Posterior vena cava (tissue), 2 donors: ENCODE data around the gene TP73. TPM values are rescaled to one million over a fixed set of nuclear protein-coding genes. Genes with fewer than 3 reads are reported as not detected.
A peak's percentile ranks its signal among the peaks of the same experiment; 100 is the strongest.

Experiments
- DNase-seq: peaks from one replicate; pipeline ENCODE4 v3.0.0-alpha.2; 2020; ENCODE audit warnings: low spot score
- intact Hi-C, 2 donors: fragments of 100-400 bp; cut with DNase I; formaldehyde crosslinking; loops; one replicate each; pipeline versions ENCODE4 v1.14.1 to v1.14.2; 2022 to 2023
- total RNA-seq, 2 donors: library from RNA; stranded (reverse); fragmentation: NEBNext Ultra II Directional; extraction: Animal tissue kit (Norgen Biotek cat#: 25700); gene quantifications; one replicate each; pipeline ENCODE4 v1.2.1, GENCODE V29; 2021
- donor health status: DM: yes; HTN: yes; CAD: no.
- donor health status: DM: yes; HTN: yes; CAD: no.

The TP73 gene
- total RNA-seq, 2 donors from 2014 or later, result not detected

DNA sequence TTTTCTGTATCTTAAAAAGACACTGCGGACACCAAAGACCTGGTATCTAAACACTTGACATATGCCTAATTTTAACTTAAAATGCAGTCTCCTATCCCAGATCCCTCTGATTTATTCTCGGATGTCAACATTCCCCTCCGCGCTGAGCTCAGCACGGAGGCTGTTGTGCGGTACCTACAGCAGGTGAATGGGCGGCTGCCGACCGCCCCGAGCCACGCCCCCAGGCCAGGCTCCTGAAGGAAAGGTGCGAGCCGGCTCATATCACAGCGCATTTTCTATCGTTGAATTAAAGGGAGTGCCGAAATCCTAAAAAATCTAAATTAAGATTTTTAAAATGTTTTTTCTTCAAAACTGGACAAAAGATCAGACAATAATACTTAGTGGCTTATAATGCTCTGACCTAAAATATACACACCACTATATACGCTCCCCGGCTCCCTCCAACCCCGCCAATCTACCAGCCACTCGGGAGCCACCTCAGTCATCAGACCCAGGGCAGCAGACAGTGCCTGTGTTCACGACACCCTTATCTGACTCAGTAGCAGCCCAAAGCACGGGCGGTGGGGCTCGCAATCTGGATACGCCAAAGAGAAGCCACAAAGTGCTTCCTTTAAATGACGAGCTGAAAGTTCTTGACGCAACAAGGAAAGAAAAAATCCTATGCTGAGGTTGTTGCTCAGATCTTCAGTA lies 6.5 kb upstream of the TP73 start:
- intact Hi-C loops, result no loop called here

DNA sequence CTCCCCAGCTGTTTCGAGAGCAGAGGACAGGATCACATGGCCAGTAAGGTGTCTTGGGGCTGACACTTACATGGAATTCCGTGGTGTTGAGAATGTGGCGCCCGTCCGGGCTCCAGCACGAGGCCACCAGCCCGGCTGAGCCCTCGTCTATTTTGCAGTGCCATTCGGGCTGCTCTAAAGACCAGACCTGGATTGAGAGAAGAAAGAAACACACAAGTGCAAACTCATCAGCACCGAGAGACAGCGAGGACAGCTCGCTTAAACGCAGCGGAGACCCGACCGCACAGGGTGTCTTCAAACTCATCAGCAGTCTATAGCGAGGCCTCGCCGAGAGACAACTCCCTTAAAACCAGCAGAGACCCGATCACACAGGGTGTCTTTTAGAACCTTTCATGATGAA lies 5.7 kb upstream of the TP73 start:
- DNase-seq, result peak; percentile 53
- intact Hi-C loops, result no loop called here

More for the DNA sequence above, 6.5 kb upstream of the TP73 start:
- DNase-seq, result peak; percentile 69

DNA sequence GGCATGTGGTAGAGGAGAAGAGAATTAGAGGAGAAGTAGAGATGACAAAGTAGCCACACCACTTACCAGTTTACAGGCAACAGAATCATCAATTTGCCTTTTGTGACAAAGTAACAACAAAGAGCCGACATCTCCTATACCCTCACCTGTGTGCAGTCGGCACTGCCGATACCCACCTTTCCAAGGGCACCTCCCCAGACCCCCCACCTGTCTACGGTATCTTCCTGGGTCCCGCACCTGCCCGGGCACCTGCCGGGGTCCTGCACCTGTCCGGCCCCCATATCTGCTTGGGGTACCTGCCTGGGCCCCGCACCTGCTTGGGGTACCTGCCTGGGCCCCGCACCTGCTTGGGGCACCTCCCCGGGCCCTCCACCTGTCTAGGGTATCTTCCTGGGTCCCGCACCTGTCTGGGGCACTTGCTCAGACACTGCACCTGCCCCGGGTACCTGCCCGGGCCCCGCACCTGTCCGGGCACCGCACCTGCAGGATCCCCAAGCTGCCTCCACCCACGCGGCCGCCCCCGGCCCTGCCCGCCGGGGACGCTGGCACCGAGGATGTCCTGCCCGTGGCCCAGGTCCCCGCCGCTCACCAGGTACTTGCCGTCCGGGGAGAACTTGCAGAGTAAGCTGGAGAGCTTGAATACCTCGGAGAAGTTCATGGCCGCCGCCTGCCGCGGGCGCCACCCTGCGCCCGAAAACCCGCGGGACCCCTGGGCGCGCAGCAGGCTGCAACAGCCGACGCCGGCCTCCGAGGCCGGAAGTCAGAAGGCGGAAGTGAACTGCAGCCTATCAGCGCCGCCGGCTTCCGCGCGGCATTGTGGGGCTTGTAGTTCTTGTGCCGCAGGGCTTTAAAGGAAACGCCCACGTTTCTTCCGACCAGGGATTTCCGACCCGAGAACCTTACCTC lies 2.7 kb upstream of the TP73 start, which contains the start of gene WRAP73:
WRAP73 (minus strand) TSS at position 762 of the 906 bp plus-strand sequence; CDS start at position 658, 104 bp downstream.
- DNase-seq, result peak; percentile 97
- intact Hi-C loops, result no loop called here

DNA sequence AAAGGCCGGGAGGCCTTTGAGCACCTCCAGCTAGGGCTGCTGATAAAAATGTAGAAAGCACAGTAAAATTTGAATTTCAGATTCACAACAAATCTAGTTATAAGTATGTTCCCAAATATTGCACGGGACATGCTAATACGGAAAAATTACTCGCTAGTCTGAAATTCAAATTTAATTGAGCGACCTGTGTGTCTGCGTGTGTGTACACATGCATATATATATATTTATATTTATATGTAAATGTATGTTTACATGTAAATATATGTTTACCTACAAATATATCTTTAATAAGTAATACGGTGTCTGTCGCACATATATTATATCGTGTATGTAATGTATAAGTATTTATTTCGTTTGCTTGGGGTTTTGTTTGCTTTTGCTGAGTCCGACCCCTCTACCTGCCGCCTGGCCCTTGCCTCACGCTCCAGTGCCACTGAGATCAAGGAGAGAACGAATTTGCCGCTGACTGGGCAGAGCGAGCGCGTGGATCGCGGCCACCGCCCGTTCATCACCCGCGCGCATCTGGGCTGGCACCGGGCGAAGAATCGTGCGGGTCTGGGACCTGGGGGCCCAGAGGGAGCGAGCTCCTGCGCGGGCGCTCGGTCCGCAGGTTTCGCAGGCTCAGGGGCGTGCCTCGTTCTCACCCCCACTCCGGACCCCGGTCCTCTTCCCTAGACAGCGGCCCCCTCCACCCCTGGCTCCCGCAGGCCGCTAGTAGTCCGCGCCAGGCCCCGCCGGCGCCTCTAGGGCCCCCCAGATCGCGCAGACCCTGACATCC lies 1.9 kb upstream of the TP73 start:
- no peak for DNase-seq
- intact Hi-C loops, result no loop called here

DNA sequence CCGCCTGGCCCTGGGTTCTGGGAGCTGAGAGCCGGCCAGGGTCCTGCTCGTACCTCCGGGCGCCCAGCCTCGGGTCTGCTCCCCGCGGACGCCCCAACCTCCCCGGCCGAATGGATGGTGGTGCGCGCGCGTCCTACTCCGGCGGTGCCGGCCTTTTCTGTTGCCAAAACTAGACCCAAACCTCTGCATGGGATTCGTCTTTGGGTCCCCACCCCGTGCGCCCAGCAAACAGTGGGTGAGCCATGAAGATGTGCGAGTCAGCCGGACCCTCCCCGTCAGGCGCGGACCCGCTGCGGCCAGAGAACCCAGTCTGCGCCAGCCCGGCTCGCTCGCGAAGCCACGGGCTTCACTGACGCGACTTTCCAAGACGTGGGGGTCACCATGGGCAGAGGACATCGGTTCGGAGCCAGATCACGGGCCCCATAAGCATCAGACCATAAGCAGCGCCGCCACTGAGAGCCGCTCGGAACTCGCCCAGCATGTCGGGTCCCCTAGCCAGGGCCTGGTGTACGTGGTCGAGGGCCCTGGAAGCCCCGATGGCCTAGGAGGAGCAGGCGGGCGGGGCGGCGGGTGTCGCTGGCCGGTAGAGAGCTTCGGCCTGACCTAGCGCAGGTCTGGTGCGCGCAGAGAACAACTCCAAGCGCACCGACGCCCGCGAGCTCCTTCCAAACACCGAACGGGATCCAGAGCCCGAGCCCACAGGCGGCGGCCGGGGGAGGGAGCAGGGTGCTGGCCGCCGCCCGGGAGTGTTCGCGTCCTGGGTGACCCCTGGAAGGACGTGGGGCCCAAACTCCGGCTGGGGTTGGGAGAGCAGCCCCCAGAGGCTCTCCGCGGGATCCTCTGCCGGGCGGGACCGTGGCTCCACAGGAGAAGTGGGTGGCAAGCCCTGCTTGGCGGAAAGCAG lies 1.0 kb upstream of the TP73 start:
- DNase-seq, result no peak
- intact Hi-C loops, result no loop called here

DNA sequence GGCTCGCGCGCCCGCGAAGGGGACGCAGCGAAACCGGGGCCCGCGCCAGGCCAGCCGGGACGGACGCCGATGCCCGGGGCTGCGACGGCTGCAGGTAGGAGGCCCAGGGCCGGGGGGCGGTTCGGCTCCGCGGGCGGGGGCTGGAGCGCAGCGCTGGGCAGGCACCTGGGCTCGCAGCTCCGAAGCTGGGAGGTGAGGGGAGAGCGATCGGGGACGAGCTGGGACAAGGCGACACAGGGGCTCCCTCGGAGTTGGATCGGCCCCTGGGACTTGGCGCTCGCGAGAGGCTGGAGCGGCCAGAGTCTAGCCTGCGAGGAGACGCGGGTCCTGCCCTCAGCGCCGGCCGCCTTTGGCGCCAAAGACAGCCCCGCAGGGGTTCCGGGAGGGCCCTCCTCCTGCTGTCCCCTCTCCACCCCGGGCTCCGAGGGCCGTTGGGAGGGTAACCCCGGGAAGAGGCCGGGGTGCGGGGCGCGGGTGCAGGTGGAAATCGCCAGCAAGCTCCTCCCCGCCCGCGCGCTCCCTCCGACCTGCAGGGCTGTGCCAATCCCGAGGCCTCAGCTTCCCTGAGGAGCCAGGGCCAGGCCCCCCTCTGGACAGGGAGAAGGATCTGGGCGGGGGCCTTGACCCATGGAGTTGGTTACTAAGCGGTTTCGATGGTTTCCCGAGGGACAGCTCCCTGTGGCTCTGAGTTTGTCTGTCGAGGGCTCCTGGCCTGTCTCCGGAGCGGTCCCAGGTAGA lies 401 bp downstream of the TP73 start:
- intact Hi-C loops, result no loop called here
- DNase-seq, result no peak

DNA sequence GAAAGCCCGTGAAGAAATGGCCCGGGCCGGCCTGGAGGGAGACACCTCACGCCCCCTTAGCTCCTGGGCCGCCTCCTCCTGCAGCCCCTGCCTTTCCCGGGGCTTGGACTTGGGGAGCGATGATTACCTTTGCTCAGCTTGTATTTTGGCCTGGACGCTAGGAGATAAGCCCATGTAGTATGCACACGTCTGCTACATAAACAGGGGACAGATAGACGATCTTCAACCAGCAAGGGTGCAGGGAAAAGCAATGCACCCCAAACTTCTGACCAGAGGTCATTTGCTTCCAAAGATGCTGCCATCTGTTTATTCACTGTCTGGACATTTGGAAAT lies 936 bp downstream of the TP73 start:
- intact Hi-C loops, result no loop called here
- DNase-seq, result no peak

DNA sequence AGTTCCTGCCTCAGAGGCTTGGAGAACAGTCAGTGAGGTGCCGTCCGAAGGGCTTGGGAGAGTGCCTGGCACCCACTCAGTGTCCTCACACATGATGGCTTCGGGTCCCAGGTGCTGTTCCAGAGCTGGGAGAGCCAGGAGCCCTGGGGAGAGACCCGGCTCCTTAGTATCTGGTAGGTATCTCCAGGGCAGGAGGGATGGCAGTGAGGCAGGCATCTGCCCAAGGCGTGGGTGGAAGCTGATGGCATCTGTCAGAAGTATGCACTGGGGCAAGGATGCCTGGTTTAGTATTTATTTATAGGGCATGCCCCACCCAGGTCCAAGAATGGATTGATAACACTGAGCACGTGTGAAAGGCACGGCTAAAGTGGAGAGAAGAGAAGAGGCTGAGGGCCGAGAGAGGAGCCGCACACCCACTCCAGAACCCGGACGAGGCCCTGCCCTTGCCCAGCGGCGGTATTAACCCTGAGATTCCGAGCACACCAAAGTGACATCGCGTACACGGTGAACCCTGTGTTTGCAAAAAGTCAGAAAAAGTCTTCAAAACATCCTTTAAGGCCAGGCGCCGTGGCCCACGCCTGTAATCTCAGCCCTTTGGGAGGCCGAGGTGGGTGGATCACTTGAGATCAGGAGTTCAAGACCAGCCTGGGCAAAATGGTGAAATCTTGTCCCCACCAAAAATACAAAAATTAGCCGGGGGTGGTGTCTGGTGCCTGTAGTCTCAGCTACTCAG lies 2.4 kb downstream of the TP73 start:
- intact Hi-C loops, result no loop called here
- DNase-seq, result peak; percentile 30

DNA sequence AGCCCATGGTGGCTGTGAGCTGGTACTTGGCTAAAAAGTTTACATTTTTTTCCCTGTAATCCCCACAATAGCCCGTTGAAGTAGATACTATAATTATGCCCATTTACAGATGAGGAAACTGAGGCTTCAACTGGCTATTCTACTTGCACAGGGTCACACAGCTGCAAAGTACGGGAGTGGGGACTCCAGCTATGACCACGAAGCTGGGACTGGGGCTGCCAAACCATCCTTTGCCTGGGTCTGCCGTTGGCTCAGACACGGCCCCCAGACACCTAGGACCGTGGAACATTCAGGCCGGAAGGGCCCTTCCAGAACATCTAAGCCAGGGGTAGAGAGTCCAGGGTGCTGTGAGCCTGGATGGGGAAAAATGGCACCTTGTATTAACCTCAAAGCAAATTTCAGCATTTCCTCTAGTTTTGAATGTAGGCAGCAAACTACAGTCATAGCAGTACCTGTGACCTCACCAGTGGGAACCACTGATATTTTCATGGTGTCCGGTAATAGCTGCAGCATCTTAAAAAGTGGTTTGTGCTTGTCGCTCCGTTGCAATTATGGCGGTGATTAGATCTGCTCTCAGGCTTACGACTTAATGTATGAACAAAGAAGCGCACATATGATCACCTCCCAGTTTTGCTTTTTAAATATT lies 4.3 kb downstream of the TP73 start:
- DNase-seq, result peak; percentile 69
- intact Hi-C loops, result no loop called here

DNA sequence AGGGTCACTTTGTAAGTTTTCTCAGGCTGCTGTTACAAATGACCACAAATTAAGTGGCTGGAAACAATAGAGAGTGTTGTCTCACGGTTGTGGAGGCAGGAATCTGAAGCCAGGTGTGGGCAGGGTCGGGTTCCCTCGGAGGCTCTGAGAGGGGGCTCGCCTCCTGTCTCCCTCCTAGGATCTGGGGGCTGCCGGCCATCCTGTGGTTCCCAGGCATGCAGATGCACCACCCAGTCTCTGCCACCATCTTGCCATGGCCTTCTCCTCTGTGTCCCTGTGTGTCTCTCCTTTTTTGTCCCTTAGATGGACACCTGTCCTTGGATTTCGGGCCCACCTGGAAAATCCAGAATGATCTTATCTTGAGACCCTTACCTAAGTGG lies 4.8 kb downstream of the TP73 start:
- DNase-seq, result no peak
- intact Hi-C loops, result no loop called here

DNA sequence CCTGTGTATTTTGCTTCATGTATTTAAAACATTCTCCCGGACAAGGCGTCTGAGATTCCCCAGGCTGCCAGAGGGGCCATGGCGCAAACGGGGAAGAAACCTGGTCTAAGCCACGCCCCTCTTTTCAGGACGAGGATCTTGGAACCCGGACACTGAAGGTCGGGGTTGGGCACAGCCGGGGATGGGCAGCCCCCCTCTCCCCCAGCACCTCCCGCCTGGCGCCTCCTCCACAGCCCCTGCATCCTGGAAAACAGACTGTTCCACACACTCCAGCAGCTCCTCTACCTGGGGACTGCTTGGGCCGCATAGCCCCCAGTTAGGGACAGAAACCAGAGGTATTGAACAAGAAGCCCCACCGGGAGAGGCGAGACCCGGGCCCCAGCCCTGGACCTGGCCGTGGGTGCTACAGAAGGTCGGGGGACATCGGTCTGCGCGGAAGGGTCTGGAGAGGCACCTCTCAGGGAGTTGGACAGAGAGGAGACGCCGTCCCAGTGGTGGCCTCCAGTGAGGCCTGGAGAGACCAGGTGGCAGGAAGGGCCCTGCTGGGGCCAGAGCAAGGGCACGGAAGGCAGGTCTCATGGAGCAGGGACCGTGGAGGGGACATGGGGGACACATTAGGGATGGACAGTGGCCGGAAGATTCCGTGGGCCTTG lies 5.4 kb downstream of the TP73 start:
- intact Hi-C loops, result no loop called here
- peak; percentile 71 for DNase-seq

DNA sequence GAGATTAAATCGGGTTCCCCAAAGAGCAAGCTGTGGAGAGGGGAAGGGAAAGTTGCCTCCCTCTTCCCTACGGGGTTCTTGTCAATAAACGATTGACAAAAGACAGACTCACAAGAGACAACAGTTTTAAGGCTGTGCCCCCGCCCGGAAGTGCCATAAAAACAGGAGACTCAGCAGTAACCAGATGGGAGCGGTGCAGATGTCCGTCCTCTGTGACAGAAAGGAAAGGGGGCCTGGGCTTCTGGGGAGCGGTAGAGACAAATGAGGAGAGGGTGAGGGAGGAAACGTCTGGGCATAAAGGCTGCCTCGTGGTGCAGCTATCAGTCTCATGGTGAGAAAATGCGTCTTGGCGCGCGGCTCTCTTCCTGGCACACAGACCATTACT lies 5.9 kb downstream of the TP73 start:
- intact Hi-C loops, result no loop called here
- DNase-seq, result peak; percentile 48

DNA sequence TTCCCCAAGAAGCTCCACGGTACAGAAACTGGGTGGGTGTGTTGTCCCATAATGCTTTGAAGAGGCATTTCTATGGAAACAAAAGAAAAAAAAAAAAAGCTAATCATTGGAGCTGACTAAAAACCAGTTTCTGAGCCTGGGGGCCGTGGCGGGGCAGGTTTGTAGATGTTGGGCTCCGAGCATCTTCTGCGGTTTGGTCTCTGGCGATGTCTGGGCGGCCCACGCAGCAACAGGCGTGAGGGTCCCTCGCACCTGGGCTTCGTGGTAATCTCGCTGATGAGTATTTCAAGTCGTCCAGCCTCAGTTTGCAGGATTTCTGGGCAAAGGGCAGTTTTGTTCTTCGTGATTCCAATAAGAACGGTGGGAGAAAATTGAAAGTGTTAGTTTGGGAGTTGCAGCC lies 6.8 kb downstream of the TP73 start:
- peak; percentile 47 for DNase-seq
- intact Hi-C loops, result no loop called here

DNA sequence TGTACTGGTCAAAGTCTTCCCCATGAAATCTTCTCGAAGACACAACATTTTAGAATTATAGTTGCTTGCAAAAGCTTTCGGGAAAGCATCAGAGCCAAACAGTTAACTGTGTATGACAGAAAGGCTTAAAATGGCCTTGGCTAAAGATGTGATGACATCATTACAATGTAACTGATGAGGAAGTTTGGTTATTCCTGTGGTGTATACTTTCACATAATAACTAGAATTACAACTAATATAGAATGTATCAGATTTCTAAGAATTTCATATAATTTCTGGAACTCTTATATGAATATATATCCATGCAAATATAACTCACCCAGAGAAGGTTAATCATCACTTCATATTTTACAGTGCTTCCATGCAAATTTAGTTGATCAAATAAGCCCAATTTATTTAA lies 8.4 kb downstream of the TP73 start:
- intact Hi-C loops, result no loop called here
- DNase-seq, result no peak

DNA sequence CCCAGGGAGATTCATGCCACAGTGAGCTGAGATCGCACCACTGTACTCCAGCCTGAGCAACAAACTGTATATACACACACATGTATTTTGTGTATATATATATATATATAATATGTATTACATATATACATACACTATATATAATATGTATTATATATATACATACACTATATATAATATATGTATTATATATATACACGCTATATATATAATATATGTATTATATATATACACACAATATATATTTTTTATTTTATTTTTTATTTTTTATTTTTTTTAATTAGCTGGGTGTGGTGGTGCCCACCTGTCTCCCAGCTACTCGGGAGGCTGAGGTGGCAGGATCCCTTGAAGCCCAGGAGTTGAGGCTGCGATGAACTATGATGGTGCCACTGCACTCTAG lies 9.3 kb downstream of the TP73 start:
- DNase-seq, result no peak
- intact Hi-C loops, result no loop called here

DNA sequence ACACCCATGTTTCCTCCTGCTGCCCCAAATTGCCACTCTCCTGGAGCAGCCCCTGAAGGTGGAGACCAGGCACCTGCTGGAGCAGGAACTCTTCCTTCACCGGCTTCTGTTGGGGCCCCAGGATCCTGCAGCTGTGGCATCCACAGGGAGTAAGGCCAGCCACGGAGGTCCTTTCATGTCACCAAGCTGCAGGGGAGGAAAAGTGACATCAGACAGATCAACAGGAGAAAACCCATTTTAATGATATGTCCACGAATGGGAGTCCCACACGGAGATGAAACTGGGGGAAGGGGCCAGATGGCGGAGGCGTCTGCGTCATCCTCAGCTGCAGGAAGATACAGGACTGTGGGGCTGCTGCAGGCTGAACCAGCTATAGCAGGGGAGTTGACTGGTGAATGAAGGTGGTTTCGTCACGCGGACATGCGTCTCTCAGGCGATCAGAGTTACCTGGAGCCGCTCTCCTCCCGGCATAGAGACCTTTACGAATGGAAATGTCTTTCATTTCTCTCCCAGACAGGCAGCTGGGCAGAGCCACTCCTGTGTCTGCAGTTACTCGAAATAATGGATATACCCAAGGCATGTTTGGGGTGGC lies 9.9 kb downstream of the TP73 start:
- intact Hi-C loops, result no loop called here
- peak; percentile 50 for DNase-seq
